GM19397 (cell line): ENCODE data around the gene SHB.
"Not testable (repeated sequence)": the region's sequence is repeated elsewhere in the genome, so short reads cannot be mapped to it uniquely, and the experiment has no call there.

ENCODE experiments used
- ATAC-seq: cut with Tn5 transposase; IDR thresholded peaks from one replicate; pipeline ENCODE4 v1.9.1; 2021; ENCODE audit warnings: mild to moderate bottlenecking, moderate library complexity; ENCODE audit not compliant: unreplicated experiment

The SHB gene

DNA sequence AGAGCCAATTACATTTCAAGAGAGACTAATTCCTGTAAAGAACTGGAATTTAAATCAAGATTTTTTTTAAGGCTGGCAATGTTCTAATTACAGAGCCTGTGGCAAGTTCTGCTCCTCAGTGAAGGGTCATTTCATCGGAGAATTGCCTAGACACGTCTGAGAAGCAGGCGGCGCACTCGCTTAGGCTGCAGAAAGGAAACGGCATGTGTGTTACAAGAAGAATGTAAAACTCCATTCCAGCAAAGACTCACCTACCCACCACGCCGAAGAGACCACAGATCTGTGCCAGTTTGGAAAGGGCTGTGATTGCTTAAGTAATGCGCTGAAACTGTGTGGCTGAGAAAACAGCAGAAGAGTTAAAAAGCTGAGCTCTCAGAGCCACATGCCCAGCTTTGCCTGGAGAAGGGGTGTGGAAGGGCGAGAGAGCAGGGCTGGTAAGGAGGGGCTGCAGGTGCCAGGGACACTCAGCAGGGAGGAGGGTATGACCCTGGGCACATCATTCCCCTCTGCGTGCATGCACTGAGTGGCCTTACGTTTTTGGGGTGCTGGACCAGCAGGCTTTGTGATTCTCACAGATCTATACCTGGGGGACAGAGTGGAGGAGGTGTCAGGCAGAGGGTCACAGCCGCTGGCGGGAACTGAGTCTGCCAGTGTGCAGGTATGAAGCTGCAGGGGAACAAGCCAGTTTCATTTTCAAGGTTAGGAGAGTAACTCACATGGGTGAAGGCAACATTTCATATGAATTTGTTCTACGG, 147.3 kb downstream of the SHB start:
- no peak for ATAC-seq

DNA sequence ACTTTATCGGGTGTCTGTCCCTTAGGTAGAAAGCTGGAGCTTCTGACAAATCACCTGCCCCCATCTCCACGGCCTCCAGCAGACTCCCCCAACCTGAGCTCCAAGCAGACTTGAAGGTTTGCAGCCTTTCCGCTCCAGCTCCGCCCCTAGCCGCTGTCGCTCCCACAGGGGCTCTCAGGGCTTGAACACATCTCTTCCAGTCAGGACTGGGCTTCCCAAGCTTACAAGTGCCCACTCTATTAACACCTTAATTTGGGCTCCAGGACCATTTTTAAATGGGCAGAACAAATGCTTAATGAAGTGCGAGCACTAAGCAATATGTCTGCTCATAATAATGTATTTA, 147.9 kb downstream of the SHB start:
- ATAC-seq, result no peak

DNA sequence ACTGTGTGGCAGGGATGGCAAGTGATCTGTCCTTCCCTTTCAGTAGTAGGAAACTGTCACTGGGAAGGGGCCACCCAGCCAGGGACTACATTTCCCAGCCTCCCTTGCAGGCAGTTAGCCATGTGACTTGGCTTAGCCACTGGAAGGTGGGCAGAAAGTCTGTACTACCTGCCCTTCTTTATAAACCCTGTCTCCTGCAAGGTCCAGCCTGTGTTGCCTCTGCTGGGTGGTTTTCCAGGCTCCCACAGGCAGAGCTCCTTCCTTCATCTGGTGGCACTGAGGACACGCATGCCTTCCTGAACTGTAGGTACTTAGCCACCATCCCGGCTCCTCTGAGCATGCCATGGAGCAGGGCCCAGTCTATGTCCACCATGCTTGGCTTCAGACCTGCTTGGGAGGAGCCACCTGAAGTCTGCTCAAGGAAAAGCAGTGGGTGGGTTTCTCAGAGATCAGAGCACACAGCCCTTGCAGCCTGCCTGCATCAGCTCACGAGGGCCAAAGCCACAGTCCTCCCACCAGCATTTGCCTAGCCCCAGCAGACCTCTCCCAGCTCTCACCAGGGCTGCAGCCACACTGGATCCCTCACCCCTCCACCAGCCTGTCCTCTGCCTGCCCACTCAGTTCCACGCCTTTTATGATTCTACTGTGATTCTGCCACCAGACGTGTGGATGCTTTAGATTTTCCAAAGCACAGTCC, 148.4 kb downstream of the SHB start:
- ATAC-seq, result no peak

DNA sequence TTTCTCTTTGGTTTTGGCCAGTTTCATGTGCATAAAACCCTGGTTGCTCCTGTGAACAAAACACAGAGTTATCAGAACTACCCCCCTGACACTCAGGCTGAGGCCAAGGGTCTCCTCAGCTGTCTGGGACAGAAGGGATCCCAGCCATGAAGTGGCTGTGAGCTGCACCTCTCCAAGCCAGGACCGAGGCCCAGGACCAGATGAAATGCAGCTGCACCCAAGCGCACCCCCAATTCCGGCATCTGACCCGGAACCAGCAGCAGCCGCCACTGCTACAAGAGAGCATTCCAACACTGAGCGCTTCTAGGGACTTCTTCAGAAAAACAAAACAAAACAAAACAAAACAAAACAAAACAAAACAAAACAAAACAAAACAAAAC, 149.1 kb downstream of the SHB start:
- no peak for ATAC-seq

DNA sequence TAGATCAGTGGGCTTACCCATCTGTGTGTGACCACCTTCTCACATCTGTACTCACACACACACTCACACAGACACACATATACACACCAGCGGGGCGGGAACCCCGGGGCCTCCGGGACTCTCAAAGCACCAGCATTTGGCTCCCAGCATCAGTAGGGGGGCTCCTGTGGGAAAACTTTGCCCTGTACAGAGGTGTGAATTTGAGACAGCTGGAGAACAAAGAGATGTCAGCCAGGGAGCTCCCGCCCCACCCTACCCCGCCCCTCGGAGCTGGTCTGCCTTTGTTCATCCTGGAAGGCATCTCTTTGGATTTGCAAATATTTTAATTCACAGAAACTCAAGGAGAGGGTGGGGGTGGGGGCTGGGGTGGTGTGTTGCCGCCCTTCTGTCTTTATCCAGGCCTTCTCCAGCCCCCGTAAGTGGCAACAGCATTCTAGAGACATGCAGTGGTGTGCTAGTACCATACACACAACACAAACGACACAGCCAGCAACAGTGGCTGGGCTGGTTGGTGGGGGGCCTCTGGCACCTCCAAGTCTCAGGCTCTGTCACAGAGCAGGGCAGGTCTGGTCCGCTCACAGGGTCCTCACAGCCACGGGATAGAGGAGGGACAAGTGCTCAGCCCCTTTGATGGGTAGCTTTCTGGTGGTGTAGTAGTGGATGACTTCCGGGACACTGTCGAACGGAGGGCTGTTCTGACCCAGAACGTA, 149.6 kb downstream of the SHB start:
- ATAC-seq, result no peak

DNA sequence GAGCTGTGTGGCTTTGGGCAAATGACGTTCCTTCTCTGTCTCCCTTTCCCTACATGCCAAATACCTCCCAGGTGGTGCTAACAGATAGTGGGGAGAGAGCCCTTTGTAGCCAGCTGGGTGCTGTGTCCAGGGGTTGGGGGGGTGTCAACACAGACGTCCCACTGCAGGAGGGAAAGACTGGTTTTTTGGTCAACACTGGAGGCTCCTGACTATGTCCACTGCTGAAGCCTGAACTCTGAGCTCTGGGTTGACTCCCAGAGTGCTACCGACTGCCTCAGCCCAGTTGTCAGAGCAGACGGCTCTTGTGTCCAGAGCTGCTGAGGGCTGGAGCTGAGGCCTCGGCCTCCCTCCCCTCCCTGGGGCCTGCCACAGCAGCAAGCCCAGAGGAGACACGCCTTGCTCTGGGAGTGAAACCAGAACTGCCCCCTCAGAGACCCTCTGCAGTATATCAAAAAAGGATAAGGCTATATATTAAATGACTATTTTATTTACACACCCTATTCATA, 150.3 kb downstream of the SHB start:
- no peak for ATAC-seq

DNA sequence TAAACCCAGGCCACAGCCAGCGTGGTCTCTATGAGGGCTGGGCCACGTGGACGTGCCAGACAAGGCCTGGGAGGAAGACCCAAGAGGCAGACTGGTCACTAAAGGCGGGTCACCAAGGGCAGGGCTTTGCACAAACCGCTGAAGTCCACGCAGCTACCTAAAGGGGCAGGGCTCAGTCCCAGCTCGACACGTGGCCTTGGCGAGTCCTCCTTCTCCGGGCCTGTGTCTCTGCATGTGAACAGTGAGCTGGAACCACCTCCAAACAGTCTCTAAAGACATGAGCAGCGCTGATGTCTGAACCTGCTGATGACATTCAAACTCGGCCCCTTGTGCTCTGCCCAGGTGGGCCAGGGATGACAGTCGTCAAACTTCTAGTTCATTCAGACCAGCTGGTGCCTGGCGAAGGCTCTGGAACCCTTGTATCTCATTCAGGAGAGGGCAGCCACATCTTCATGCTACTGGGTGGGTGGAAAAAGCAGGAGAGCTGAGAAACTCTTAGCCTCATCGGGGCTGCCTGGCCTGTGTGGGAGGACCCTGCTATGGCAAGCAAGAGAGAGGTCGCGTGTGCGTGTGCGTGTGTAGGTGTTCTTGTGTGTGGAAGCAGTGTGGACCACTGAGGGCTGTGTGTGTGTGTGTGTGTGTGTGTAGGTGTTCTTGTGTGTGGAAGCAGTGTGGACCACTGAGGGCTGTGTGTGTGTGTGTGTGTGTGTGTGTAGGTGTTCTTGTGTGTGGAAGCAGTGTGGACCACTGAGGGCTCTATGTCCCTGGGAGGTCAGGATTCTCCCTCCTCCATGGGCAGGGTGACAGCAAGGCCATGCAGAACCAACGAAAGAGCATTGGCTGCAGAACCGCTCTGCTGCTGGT, 151.0 kb downstream of the SHB start:
- ATAC-seq, result no peak

DNA sequence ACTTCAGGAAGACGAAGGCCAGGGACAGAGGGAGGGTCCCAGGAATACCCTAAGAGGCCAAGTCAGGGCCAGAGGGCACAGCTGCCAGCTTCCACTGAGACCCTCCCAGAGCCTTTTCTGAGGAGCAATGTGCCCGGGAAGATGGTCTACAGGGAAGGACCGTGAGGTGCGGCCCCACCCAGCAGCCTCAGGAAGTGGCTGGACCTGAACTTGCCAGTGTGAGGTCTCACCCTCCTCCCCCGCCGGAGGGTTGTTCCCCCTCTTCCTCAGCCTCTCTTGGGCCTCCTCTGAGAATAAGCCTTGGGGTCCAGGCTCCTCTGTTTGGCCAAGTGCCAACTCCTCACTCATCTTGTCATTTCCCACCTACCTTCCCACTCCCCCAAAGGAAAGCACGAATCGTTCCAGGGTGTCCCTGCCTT, 151.7 kb downstream of the SHB start:
- ATAC-seq, result no peak

DNA sequence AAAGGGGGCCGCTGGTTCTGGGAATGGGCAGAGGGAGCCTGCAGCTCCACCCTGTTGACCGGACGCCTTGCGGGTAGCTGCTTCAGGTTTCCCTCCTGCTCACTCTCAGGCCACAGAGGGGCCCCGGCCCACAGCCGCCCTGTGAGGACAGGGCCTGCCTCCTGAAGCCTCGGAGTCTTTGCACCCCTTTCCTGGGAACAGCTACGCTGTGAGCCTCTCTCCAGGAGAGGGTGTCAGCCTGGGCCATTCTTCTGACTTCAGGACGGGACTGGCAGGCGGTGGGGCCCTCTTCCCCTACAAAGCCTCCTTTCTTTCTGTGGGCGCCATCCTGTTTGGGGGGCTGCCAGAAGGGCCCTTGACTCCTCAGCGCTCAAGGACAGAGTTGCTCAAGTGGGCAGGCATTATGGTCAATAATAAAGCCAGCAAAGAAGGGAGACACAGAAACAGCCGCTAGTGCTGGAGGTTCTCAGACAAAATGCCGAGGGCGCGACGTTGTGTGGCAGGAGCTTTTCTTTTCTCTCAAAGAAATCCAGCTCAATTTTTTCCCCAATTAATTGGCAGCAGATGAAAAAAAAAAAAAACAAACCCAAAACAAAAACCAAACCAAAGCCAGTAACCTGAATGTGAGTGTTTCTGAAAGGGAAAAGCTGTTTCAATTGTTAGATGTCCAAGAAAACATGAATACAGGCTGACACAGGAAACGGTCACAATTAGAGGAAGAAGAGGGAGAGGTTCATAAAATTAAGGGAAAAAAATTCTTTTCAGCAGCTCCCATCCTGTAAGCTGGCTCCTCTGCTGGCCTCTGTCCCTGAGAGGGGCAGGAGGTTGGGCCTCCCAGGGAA, 152.3 kb downstream of the SHB start:
- ATAC-seq, result no peak

DNA sequence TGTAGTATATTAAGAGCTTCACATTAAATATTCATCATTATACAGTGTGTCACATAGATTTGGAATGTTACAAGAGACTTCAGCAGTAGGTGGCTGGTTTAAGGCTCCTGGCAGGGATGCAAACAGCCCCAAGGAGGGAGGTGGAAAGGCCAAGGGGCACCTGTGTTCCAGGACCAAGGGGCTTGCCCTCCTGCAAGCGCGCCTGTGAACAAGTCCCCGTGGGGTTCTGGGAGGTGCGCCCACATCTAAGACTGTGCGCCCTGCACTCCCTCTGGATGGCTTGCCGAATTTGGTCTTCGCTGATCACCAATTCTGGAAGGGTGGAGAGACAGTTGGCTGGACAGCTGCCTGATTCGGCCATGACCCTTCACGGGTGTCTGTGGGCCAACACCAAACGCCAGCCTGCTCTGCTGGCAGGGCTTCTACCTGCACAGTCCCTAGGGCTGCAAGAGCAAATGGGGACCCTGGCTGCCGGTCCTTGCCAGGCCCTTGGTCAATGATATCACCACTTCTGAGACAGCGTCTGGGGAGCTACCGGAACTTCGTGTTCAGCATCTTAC, 153.0 kb downstream of the SHB start:
- ATAC-seq, result no peak

DNA sequence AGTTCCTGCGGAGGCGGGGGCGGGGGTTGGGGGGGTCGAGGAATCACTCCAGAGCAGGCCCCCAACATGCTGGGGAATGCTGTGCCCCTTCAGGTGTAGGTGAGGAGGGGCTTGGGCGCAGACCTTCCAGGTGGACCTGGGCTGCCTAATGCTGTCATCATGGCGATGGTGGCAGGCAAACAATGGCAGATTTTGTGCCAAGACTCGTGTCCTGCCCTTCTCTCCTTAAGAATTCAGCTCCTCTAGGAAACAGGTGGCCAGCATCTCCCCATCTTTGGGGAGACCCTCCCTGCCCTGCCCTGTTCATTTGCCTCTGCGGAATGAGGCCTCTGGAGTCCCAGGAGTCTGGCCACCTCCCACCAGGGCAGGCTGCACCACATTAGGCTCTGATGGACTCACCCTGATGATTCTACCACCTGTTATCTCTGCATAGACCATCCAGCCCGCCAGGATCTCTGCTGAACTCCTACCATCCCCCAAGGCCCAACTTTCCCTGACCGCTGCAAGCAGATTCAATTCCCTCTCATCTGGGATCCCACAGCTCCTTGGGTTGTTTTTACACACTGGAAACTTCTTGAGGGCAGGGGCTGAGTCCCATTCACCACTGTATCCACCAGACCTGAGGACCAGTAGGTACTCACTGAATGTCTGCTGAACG, 154.2 kb downstream of the SHB start:
- no peak for ATAC-seq

DNA sequence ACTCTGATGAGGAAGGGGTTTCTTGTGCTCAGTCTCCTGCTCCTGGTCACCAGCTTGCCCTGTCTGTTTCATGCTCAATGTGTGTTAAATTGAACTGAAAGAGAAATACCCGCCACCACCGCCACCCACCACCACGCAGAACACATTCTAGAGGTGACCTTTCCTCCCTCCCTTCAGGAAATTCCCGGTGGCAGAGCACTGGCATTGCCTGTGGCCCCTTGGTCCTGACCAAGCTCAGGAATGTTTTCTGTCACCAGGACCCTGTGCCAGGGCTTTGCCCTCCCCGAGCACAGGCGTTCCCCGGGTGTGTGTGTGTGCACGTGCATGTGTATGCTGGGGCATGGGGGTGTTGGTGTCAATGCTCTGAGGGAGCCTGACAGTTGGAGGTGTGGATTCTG, 154.9 kb downstream of the SHB start:
- no peak for ATAC-seq

DNA sequence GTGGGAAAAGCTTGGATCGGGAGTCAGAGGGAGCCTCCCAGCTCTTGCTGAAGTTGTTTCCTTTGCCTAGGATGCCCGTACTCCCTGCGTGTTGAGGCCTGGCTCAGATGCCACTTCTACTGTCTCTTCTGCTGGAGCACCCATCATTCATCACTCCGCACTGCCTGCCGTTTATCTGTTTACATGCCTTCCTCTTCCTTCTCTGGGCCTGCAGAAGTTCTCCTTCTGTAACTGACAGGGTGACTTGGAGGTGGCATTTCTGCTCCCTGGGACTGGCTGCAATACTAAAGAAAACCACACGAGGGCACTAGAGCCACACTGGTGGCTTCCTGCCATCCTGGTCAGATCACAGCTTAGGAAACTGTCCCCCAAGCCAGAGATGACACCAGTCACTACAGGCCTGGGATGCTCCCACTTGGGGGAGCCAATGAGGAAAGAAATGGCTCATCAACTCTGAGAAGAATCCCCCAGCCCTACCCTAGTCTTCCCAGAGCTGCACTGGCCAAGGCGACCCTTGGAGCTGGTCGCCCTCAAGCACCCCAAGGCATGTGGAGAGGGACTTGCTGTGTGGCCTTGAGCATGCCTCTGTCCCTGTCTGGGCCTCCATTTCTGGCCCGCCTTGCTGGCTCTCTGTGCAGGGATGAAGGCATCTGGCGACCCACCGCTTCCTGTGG, 155.4 kb downstream of the SHB start:
- ATAC-seq, result peak; percentile 74

DNA sequence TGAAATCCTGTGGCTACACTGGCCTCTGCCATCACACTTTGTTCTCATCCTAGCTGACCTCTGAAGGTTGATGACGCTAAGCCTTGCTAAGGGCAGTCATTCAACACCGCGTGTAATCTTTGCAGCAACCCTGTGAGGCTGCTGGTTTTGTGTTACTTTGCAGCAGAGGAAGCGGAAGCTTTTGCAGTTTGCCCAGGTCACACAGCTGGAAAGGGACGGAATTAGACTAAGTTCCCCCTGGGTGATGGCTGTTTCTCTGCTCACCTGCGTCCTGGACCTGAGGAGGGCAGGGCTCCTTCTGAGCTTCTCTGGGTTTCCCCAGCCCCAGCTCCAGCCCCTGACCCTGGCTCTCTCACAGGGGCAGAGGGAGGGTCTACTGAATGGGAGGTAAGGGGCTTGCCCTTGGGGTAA, 157.8 kb downstream of the SHB start:
- no peak for ATAC-seq

DNA sequence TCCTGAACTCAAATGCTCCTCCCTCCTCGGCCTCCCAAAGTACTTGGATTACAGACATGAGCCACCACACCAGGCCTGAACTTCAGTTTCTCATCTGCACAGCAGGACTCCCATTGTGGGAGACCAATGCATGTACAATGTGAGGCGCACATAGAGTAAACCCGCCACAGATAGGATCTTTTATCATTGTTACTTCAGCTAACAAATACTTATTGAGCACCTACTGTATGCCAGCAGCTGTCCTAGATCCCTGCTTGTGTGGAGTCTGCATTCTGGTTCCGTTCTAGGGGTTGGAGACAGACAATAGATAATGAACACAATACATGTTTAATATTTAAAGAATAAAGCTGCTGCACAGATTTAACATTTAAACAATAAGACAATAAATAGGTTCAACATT, 158.8 kb downstream of the SHB start:
- ATAC-seq, result no peak

DNA sequence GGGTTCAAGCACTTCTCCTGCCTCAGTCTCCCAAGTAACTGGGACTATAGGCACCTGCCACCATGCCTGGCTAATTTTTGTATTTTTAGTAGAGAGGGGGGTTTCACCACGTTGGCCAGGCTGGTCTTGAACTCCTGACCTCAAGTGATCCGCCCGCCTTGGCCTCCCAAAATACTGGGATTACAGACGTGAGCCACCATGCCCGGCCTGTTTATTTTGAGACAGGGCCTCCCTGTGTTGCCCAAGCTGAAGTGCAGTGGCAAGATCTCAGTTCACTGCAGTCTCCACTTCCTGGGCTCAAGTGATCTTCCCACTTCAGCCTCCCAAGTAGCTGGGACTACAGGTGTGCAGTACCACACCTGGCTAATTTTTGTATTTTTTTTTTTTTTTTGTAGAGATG, 159.2 kb downstream of the SHB start:
- not testable (repeated sequence) for ATAC-seq

DNA sequence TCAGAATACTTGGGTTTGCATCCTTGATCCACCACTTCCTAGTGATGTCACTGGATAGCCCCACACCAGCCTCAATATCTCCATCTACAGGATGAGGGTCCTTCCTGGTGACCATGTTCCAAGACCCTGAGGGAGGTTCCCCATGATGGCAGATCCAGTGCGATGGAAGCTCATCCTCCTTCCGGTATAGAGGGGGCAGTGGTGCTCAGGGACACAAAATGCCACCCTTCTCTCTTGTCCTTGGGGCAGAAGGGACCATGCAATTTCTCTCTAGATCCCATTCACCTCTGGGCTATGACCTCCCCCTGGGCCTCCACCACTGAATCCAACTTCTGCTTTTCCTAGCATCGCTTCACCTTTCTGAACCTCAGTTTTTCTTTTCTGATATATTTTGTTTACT, 159.7 kb downstream of the SHB start:
- no peak for ATAC-seq

DNA sequence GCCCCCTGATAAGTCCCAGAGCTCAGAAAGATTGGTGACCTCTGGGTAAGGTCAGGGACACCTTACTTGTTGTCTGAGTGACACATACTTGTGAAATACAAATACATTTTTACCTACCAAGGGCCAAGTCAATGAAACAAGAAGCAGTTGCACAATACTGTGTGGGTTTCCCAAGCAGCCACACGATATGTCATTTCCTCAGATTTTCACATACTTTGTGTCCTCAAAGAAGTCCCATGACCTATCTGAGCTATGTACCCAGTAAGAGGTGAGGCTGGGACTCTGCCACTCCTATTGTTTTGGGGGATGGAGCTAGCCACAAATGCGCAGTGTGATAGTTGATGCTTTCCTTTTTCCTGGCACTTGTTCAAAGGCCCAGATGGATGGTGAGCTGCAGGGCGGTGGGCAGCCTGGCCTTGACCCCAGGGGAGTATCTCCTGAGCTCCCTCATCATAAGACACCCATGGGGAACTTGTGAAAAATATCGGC, 160.3 kb downstream of the SHB start:
- ATAC-seq, result no peak

DNA sequence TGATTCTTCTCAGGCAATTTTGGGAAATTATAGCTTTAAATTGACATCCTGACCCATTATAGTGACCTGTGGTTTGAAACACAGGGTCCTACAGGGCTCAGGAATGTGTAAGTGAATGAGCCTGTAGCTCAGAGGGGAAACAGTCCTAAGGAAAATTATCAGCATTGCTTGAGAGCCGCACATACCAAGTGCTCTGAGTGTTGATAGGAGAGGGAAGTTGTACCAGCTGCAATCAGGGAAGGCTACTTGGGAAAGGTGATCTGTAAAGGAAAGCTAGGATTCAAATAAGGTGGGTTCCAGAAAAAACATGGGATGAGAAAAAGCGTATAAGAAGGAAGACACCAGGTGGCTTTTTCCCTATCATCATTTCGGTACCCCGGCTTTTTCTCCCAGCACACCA, 160.7 kb downstream of the SHB start:
- ATAC-seq, result no peak
